BE2C (cell line): ENCODE measurements around the gene NECTIN3.

Source experiments
- DNase-seq: peaks from one replicate; pipeline ENCODE4 v3.0.0-alpha.2; 2020
- H3K27me3 ChIP-seq: fragments of 250-450 bp; sonication (Bioruptor Pico); 2 replicates; pipeline ENCODE4 v1.5.1; 2020; ENCODE audit warnings: mild to moderate bottlenecking
- H3K36me3 ChIP-seq: fragments of 250-450 bp; sonication (Bioruptor Pico); 2 replicates; pipeline ENCODE4 v1.5.1; 2020; ENCODE audit warnings: mild to moderate bottlenecking
- H3K4me1 ChIP-seq: fragments of 250-450 bp; sonication (Bioruptor Pico); 2 replicates; pipeline ENCODE4 v1.5.1; 2020
- H3K4me3 ChIP-seq: 2 replicates; pipeline ENCODE4 v1.5.1; 2011; ENCODE audit warnings: low read depth, low read length
- H3K9me3 ChIP-seq: fragments of 250-450 bp; sonication (Bioruptor Pico); 2 replicates; pipeline ENCODE4 v1.5.1; 2020
- TF ChIP-seq, protein P1 (sequence below): IDR thresholded peaks from 2 replicates; pipeline ENCODE4 v1.5.1; 2012; ENCODE audit warnings: mild to moderate bottlenecking, low read depth, low read length

Gene NECTIN3

DNA sequence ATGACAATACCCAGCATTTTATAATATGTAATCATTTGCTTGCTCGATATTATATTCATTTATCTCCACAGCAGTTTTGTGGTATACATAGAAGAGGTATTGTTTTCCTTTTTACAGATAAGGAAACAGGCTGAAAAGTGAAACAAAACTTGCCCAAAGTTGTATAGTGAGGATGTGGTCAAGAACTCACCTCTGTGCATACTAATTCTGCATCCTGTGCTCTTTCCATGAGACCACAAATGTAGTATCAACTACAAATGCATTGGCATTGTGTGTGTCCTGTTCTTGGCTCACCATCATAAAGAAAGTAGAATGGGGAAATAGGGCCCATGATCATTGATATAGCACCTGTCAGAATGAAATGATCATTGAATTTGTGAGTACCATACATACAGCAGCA is 167.3 kb downstream of the NECTIN3 start:
- no peaks in the 10 kb centered on the region for H3K27me3 ChIP-seq
- H3K4me1 ChIP-seq = no peaks in the 10 kb centered on the region
- TF ChIP-seq, protein P1, sequence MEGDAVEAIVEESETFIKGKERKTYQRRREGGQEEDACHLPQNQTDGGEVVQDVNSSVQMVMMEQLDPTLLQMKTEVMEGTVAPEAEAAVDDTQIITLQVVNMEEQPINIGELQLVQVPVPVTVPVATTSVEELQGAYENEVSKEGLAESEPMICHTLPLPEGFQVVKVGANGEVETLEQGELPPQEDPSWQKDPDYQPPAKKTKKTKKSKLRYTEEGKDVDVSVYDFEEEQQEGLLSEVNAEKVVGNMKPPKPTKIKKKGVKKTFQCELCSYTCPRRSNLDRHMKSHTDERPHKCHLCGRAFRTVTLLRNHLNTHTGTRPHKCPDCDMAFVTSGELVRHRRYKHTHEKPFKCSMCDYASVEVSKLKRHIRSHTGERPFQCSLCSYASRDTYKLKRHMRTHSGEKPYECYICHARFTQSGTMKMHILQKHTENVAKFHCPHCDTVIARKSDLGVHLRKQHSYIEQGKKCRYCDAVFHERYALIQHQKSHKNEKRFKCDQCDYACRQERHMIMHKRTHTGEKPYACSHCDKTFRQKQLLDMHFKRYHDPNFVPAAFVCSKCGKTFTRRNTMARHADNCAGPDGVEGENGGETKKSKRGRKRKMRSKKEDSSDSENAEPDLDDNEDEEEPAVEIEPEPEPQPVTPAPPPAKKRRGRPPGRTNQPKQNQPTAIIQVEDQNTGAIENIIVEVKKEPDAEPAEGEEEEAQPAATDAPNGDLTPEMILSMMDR = no peak
- H3K4me3 ChIP-seq = no peak overlapping the region
- no peak for DNase-seq
- H3K9me3 ChIP-seq = no peaks in the 10 kb centered on the region
- H3K36me3 ChIP-seq = no peaks in the 10 kb centered on the region

DNA sequence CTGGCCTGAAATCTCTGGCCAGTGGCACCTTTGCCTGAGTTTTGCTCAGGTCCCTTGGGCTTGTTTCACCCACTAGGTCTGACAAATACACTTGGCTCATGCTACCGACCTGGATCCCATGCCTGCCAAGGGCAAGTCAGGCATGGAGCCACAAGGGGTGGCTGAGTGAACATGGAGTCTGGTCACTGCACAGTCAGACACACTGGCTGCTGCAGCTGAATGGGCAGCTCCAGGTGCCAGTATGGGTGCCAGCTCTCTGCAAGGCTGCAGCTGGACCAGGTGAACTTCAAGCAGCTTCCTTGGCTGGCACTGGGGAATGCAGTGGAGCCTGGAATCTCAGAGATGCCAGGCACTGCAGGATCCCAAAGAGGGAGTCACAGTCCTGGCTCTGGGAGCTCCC is 170.3 kb downstream of the NECTIN3 start:
- no peak for DNase-seq
- TF ChIP-seq, protein P1 = no peak
- H3K9me3 ChIP-seq = no peaks in the 10 kb centered on the region

More for the DNA sequence above, 170.3 kb downstream of the NECTIN3 start:
- no peaks in the 10 kb centered on the region for H3K4me1 ChIP-seq
- H3K4me3 ChIP-seq = no peak overlapping the region
- no peaks in the 10 kb centered on the region for H3K36me3 ChIP-seq
- H3K27me3 ChIP-seq = no peaks in the 10 kb centered on the region
